22Rv1 (cell line): ENCODE data around the gene HSPB7.

Experiments
- H3K27ac ChIP-seq: fragments of 450-650 bp; 2 replicates; pipeline ENCODE4 v1.5.1; 2017
- CTCF ChIP-seq: fragments of 450-650 bp; IDR thresholded peaks from 2 replicates; pipeline ENCODE4 v1.5.1; 2017; ENCODE audit warnings: mild to moderate bottlenecking
- ZFX ChIP-seq: fragments of 450-650 bp; IDR thresholded peaks from 2 replicates; pipeline ENCODE4 v1.6.1; 2017; ENCODE audit warnings: antibody characterized with exemption, borderline replicate concordance

HSPB7 gene

GRCh38 chr1:16012590-16013219, 5.1 kb downstream of the HSPB7 start:
- H3K27ac ChIP-seq: no peak overlapping the region
- TF ChIP-seq ZFX (no peak), CTCF (peak; percentile 21; the same call in 1 of the 2 replicates)

GRCh38 chr1:16011936-16012589, 5.8 kb downstream of the HSPB7 start:
- H3K27ac ChIP-seq: no peak overlapping the region
- TF ChIP-seq ZFX: no peak
- no peak for TF ChIP-seq CTCF

GRCh38 chr1:16010837-16011236, 7.0 kb downstream of the HSPB7 start:
- TF ChIP-seq ZFX: no peak
- no peak for TF ChIP-seq CTCF
- H3K27ac ChIP-seq: no peak overlapping the region

GRCh38 chr1:16009678-16010077, 8.2 kb downstream of the HSPB7 start:
- H3K27ac ChIP-seq: no peak overlapping the region
- no peak for TF ChIP-seq CTCF
- no peak for TF ChIP-seq ZFX

GRCh38 chr1:16009030-16009460, 8.8 kb downstream of the HSPB7 start:
- no peak overlapping the region for H3K27ac ChIP-seq
- TF ChIP-seq CTCF (peak; percentile 95), ZFX (no peak)

- TF ChIP-seq ZFX (no peak), CTCF (no peak)
These were observed 10.0 kb downstream of the HSPB7 start for GRCh38 chr1:16007671-16008341.

More at GRCh38 chr1:16007671-16008341, 10.0 kb downstream of the HSPB7 start:
- no peak overlapping the region for H3K27ac ChIP-seq
